HG03565 (cell line): ENCODE data around the gene SNTN.

Source experiments
- ATAC-seq: cut with Tn5 transposase; IDR thresholded peaks from one replicate; pipeline ENCODE4 v1.9.1; 2021; ENCODE audit warnings: mild to moderate bottlenecking, moderate library complexity; ENCODE audit not compliant: unreplicated experiment

SNTN gene

GRCh38 chr3:63673111-63673510 lies 20.6 kb downstream of the SNTN start:
- no peak for ATAC-seq

GRCh38 chr3:63674586-63674985 lies 22.1 kb downstream of the SNTN start:
- no peak for ATAC-seq

- ATAC-seq = no peak
These were observed 26.7 kb downstream of the SNTN start for GRCh38 chr3:63679186-63679585.

GRCh38 chr3:63684081-63684480 lies 31.6 kb downstream of the SNTN start:
- no peak for ATAC-seq

- no peak for ATAC-seq
These were observed 32.9 kb downstream of the SNTN start for GRCh38 chr3:63685340-63685739.

GRCh38 chr3:63687278-63688225 lies 35.1 kb downstream of the SNTN start:
- no peak for ATAC-seq

GRCh38 chr3:63689285-63689684 lies 36.8 kb downstream of the SNTN start:
- ATAC-seq = no peak

- no peak for ATAC-seq
These were observed 40.9 kb downstream of the SNTN start for GRCh38 chr3:63693351-63693750.

GRCh38 chr3:63705092-63705645 lies 52.7 kb downstream of the SNTN start:
- ATAC-seq = no peak

GRCh38 chr3:63706321-63707085 lies 54.0 kb downstream of the SNTN start:
- no peak for ATAC-seq

GRCh38 chr3:63707731-63708130 lies 55.3 kb downstream of the SNTN start:
- no peak for ATAC-seq

GRCh38 chr3:63709576-63709975 lies 57.1 kb downstream of the SNTN start:
- no peak for ATAC-seq
